ENCODE data around the gene ASB2.

DNA sequence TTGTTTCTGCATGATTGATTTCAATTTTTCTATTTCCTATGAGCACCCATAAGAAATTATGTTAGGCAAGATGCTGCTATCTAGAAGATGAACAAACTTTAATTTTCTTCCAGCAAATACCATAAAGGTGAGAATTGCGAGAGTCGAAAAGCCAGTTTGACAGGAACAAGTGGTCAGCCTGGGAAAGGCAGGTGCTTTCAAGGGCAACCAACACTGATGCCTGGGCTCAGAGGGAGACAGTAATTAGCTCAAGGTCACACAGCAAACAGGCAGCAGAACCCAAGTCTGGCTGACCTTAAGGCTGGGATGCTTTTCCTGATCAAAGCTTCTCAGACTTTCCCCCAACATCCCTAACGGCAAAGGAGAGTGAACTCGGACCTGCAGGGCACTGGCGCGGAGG lies 43.0 kb upstream of the ASB2 start:
- TF ChIP-seq, protein P1, sequence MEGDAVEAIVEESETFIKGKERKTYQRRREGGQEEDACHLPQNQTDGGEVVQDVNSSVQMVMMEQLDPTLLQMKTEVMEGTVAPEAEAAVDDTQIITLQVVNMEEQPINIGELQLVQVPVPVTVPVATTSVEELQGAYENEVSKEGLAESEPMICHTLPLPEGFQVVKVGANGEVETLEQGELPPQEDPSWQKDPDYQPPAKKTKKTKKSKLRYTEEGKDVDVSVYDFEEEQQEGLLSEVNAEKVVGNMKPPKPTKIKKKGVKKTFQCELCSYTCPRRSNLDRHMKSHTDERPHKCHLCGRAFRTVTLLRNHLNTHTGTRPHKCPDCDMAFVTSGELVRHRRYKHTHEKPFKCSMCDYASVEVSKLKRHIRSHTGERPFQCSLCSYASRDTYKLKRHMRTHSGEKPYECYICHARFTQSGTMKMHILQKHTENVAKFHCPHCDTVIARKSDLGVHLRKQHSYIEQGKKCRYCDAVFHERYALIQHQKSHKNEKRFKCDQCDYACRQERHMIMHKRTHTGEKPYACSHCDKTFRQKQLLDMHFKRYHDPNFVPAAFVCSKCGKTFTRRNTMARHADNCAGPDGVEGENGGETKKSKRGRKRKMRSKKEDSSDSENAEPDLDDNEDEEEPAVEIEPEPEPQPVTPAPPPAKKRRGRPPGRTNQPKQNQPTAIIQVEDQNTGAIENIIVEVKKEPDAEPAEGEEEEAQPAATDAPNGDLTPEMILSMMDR (conservative IDR thresholded peaks at IDR 0.05) = no peak
- no peak for TF ChIP-seq ZFX (IDR thresholded peaks at IDR 0.05)
